ENCODE results near the gene SMS.

The SMS gene

DNA sequence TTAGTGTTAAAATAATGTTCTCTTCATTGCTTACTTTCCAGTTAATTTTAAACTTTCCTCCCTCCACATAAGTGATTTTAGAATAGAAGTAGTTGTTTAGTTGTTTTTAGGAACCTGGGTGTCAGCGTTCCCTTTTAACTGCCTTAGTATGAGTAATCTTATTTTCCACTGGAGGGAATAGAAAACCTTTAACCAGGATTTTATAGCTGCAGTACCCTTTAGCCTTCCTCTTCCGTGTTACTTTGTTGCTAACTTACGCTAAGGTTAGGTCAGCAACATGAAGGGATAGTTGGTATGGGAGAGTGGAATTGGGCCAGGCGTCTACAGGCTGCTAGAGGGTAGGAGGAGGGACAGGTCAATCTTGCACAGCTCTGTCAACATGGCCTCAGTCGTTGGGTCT lies 31.5 kb downstream of the SMS start:
- TF ChIP-seq SP1 (IDR thresholded peaks at IDR 0.05): no peak
- TF ChIP-seq ZNF384 (IDR thresholded peaks at IDR 0.05): no peak
- TF ChIP-seq FOXK2 (IDR thresholded peaks at IDR 0.05): no peak
- TF ChIP-seq LEF1 (IDR thresholded peaks at IDR 0.05; ENCODE audit: borderline replicate concordance): no peak
- TF ChIP-seq NFRKB (IDR thresholded peaks at IDR 0.05): no peak
- TF ChIP-seq, protein P1, sequence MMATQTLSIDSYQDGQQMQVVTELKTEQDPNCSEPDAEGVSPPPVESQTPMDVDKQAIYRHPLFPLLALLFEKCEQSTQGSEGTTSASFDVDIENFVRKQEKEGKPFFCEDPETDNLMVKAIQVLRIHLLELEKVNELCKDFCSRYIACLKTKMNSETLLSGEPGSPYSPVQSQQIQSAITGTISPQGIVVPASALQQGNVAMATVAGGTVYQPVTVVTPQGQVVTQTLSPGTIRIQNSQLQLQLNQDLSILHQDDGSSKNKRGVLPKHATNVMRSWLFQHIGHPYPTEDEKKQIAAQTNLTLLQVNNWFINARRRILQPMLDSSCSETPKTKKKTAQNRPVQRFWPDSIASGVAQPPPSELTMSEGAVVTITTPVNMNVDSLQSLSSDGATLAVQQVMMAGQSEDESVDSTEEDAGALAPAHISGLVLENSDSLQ (IDR thresholded peaks at IDR 0.05): no peak
- no peak for TF ChIP-seq BHLHE40 (IDR thresholded peaks at IDR 0.05; ENCODE audit: borderline replicate concordance)
- no peak for TF ChIP-seq L3MBTL2 (conservative IDR thresholded peaks at IDR 0.05)
- TF ChIP-seq CTBP1 (IDR thresholded peaks at IDR 0.05; ENCODE audit: borderline replicate concordance): no peak
- no peak for TF ChIP-seq FOXA1 (IDR thresholded peaks at IDR 0.05)
- no peak for TF ChIP-seq SUZ12 (IDR thresholded peaks at IDR 0.05)
- TF ChIP-seq ELF4 (IDR thresholded peaks at IDR 0.05): no peak
- TF ChIP-seq FOXM1 (IDR thresholded peaks at IDR 0.05; ENCODE audit: borderline replicate concordance): no peak
- no peak for TF ChIP-seq ARNT (IDR thresholded peaks at IDR 0.05)
- no peak for TF ChIP-seq TARDBP (IDR thresholded peaks at IDR 0.05)
- TF ChIP-seq HDGF (IDR thresholded peaks at IDR 0.05; ENCODE audit: borderline replicate concordance): no peak
- CTCF ChIA-PET: interaction anchor here (0.6 to 1.0 kb wide), 2 partner anchors 9 to 1434 kb away, joined by 3 to 4 read pairs; no protein-coding TSS in a partner anchor
- POLR2A ChIA-PET: interaction anchor here (0.6 kb wide), 1 partner anchor 93 kb away, joined by 3 read pairs; no protein-coding TSS in a partner anchor
- no peak for DNase-seq (ENCODE audit: extremely low spot score)

DNA sequence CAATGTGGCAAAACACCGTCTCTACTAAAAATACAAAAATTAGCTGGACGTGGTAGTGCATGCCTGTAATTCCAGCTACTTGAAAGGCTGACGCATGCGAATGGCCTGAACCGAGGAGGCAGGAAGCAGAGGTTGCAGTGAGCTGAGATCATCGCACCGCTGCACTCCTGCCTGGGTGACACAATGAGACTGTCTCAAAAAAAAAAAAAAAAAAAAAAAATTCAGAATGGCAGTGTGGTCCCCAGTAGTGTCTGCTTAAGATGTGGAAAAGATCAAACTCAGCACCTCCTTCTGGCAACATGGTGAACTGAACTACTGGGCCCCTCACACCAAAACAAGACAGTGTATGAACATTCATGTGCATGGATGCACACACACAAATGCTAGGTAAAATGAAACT lies 32.2 kb downstream of the SMS start:
- peak; percentile 53 for TF ChIP-seq ZNF384 (IDR thresholded peaks at IDR 0.05)
- no peak for TF ChIP-seq L3MBTL2 (conservative IDR thresholded peaks at IDR 0.05)
- CTCF ChIA-PET: interaction anchor here (0.6 kb wide), 2 partner anchors 244 to 1433 kb away, joined by 3 to 4 read pairs; no protein-coding TSS in a partner anchor
- POLR2A ChIA-PET: interaction anchor here (0.6 kb wide), 1 partner anchor 94 kb away, joined by 3 read pairs; no protein-coding TSS in a partner anchor
- no peak for DNase-seq (ENCODE audit: extremely low spot score)

DNA sequence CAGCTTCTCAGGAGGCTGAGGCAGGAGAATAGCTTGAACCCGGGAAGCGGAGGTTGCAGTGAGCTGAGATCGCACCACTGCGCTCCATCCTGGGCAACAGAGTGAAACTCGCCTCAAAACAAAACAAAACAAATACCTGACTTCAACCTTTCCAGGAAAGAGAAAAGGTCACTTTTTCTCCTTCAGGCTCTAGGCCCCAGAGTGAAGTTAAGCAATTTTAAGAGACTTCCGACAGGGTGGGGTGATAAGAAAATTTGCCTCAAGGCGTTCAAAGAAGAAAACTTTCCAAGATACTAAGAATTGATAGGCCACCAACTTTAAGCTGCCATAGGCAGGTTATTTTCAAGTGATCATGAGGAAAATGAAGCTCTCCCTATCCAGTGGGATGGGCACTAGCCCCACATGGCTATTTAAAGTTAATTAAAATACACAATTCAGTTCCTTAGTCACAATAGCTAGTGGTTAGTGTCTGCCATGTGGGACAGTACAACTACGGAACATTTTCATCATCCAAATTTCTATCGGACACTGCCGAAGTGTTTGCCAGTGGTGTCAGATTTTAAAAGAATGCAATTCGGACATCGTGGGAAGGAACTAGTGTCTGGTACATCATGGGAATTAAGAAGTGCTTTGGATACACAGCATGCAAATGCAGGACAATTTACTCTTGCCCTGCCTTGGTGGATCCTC lies 33.0 kb downstream of the SMS start:
- ChIA-PET CTCF (interaction anchor here (0.6 to 0.8 kb wide), 2 partner anchors 12 to 245 kb away, joined by 3 to 4 read pairs; no protein-coding TSS in a partner anchor), POLR2A (interaction anchor here (1.2 kb wide), 1 partner anchor 12 kb away, joined by 3 read pairs; no protein-coding TSS in a partner anchor)
- DNase-seq (ENCODE audit: extremely low spot score): no peak
- TF ChIP-seq, protein P1 (IDR thresholded peaks at IDR 0.05): no peak

DNA sequence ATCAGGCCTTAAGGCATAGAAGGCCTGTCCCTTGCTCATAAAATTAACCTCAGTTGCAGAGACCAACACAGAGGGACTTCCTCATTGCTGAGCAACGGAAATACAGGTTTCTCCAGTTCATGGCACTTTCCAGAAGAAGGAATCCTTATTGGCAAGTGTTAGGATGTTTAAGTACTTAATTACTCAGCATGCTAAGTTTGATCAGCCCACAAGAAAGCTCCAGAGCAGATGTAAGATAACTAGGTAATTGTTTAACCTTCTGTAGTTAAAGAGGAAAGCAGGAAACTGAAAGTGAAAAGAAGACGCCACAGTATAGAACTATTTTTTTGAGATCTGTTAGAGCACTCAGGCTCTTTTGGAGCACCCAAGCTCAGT lies 33.5 kb downstream of the SMS start:
- TF ChIP-seq ELF4 (IDR thresholded peaks at IDR 0.05): no peak
- TF ChIP-seq L3MBTL2 (conservative IDR thresholded peaks at IDR 0.05): no peak
- TF ChIP-seq CTBP1 (IDR thresholded peaks at IDR 0.05; ENCODE audit: borderline replicate concordance): no peak
- TF ChIP-seq NFRKB (IDR thresholded peaks at IDR 0.05): no peak
- no peak for TF ChIP-seq FOXK2 (IDR thresholded peaks at IDR 0.05)
- no peak for TF ChIP-seq BHLHE40 (IDR thresholded peaks at IDR 0.05; ENCODE audit: borderline replicate concordance)
- no peak for TF ChIP-seq SUZ12 (IDR thresholded peaks at IDR 0.05)
- no peak for TF ChIP-seq SP1 (IDR thresholded peaks at IDR 0.05)
- TF ChIP-seq, protein P1 (IDR thresholded peaks at IDR 0.05): no peak
- TF ChIP-seq ARNT (IDR thresholded peaks at IDR 0.05): no peak
- no peak for TF ChIP-seq TARDBP (IDR thresholded peaks at IDR 0.05)
- TF ChIP-seq FOXM1 (IDR thresholded peaks at IDR 0.05; ENCODE audit: borderline replicate concordance): no peak
- TF ChIP-seq FOXA1 (IDR thresholded peaks at IDR 0.05): no peak
- no peak for TF ChIP-seq LEF1 (IDR thresholded peaks at IDR 0.05; ENCODE audit: borderline replicate concordance)
- TF ChIP-seq HDGF (IDR thresholded peaks at IDR 0.05; ENCODE audit: borderline replicate concordance): no peak
- CTCF ChIA-PET: interaction anchor here (0.6 to 0.8 kb wide), 3 partner anchors 13 to 129 kb away, joined by 3 to 4 read pairs (median 4); no protein-coding TSS in a partner anchor
- POLR2A ChIA-PET: interaction anchor here (1.2 kb wide), 1 partner anchor 11 kb away, joined by 3 read pairs; no protein-coding TSS in a partner anchor
- no peak for DNase-seq (ENCODE audit: extremely low spot score)

DNA sequence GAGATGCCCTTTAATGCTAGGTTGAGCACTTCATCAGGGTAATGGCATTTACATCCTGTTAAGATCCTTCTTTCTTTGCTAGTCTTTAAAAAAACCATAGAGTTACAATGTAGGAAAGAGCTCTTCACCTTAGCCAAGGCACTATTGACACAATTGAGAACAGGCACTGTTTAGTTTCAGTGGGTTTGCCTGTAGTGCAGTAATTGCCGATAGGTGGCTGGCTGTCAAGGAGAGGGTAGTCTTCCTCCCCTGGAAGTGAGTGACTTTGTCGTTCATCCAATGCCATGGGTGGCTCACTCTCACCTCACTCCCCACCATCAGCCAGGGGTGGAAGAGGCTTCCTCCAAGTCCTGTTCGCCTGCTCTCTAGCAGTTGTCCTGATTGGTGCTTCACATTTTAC lies 34.7 kb downstream of the SMS start:
- POLR2A ChIA-PET: no interaction called here
- no peak for TF ChIP-seq BHLHE40 (IDR thresholded peaks at IDR 0.05; ENCODE audit: borderline replicate concordance)
- no peak for TF ChIP-seq FOXK2 (IDR thresholded peaks at IDR 0.05)
- TF ChIP-seq SUZ12 (IDR thresholded peaks at IDR 0.05): no peak
- no peak for TF ChIP-seq L3MBTL2 (conservative IDR thresholded peaks at IDR 0.05)
- no peak for TF ChIP-seq CTBP1 (IDR thresholded peaks at IDR 0.05; ENCODE audit: borderline replicate concordance)
- no peak for TF ChIP-seq ARNT (IDR thresholded peaks at IDR 0.05)
- TF ChIP-seq SP1 (IDR thresholded peaks at IDR 0.05): no peak
- TF ChIP-seq ELF4 (IDR thresholded peaks at IDR 0.05): no peak
- no peak for TF ChIP-seq NFRKB (IDR thresholded peaks at IDR 0.05)
- TF ChIP-seq TARDBP (IDR thresholded peaks at IDR 0.05): no peak
- no peak for TF ChIP-seq HDGF (IDR thresholded peaks at IDR 0.05; ENCODE audit: borderline replicate concordance)
- TF ChIP-seq LEF1 (IDR thresholded peaks at IDR 0.05; ENCODE audit: borderline replicate concordance): no peak
- TF ChIP-seq ZNF384 (IDR thresholded peaks at IDR 0.05): no peak
- TF ChIP-seq FOXM1 (IDR thresholded peaks at IDR 0.05; ENCODE audit: borderline replicate concordance): no peak
- CTCF ChIA-PET: no interaction called here
- DNase-seq (ENCODE audit: extremely low spot score): no peak

DNA sequence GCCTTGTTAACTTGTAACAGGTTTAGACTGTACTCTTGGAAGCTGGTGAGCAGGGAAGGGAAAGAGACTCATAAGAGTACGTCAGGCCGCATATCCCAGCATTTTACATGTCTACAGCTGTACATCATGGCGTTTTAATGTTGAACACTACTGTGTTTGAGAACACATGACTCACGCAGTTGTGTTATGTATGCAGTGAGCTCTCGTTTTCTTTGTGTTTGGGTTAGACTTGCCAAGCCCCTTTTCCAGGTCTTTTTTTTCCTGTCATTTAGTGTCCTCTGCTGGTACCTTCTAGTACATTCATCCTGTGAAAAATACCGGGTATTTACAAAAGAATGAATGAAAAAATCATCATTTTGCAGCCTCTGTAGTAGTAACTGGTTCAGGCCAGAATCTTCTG lies 35.3 kb downstream of the SMS start:
- no peak for TF ChIP-seq L3MBTL2 (conservative IDR thresholded peaks at IDR 0.05)
- TF ChIP-seq CTBP1 (IDR thresholded peaks at IDR 0.05; ENCODE audit: borderline replicate concordance): no peak
- TF ChIP-seq TARDBP (IDR thresholded peaks at IDR 0.05): no peak
- no peak for TF ChIP-seq LEF1 (IDR thresholded peaks at IDR 0.05; ENCODE audit: borderline replicate concordance)
- TF ChIP-seq, protein P1 (IDR thresholded peaks at IDR 0.05): no peak
- no peak for TF ChIP-seq FOXM1 (IDR thresholded peaks at IDR 0.05; ENCODE audit: borderline replicate concordance)
- no peak for TF ChIP-seq FOXK2 (IDR thresholded peaks at IDR 0.05)
- no peak for TF ChIP-seq ELF4 (IDR thresholded peaks at IDR 0.05)
- TF ChIP-seq SUZ12 (IDR thresholded peaks at IDR 0.05): no peak
- no peak for TF ChIP-seq NFRKB (IDR thresholded peaks at IDR 0.05)
- no peak for TF ChIP-seq SP1 (IDR thresholded peaks at IDR 0.05)
- no peak for TF ChIP-seq FOXA1 (IDR thresholded peaks at IDR 0.05)
- no peak for TF ChIP-seq ZNF384 (IDR thresholded peaks at IDR 0.05)
- TF ChIP-seq ARNT (IDR thresholded peaks at IDR 0.05): no peak
- TF ChIP-seq HDGF (IDR thresholded peaks at IDR 0.05; ENCODE audit: borderline replicate concordance): no peak
- TF ChIP-seq BHLHE40 (IDR thresholded peaks at IDR 0.05; ENCODE audit: borderline replicate concordance): no peak
- no peak for DNase-seq (ENCODE audit: extremely low spot score)
- ChIA-PET CTCF (no interaction called here), POLR2A (no interaction called here)
